CD4-positive, alpha-beta T cell (primary cell): ENCODE data around the gene EDN3. TPM values are rescaled to one million over a fixed set of nuclear protein-coding genes. Genes with fewer than 3 reads are reported as not detected.

Experiments
- ATAC-seq: fragments of 200-7000 bp; cut with Tn5 transposase; one replicate; pipeline ENCODE4 v1.10.0; 2022; ENCODE audit warnings: mild to moderate bottlenecking; ENCODE audit not compliant: poor library complexity
- CTCF ChIA-PET: fragments of 350-600 bp; sonication (Branson Sonifier 250); formaldehyde crosslinking; loops from one replicate; lab custom pipeline; 2021; ENCODE audit warnings: antibody characterized with exemption, inconsistent platforms; lab: Charles Lee
- POLR2A ChIA-PET: fragments of 350-600 bp; sonication (Branson Sonifier 250); formaldehyde crosslinking; loops from one replicate; lab custom pipeline; 2021; ENCODE audit warnings: antibody characterized with exemption, inconsistent platforms; lab: Charles Lee
- DNase-seq, 14 experiments: peaks; one replicate each; pipeline ENCODE4 v3.0.0-alpha.2; 2013 to 2020; ENCODE audit warnings: mixed read lengths in 2 of 14
- H3K27ac ChIP-seq, 2 donors: one replicate each; pipeline versions ENCODE4 v1.5.1 to v1.7.0; 2013; ENCODE audit warnings: low read length in 2 of 2, low read depth in 1 of 2, mild to moderate bottlenecking in 1 of 2
- H3K27me3 ChIP-seq, 2 experiments: 1 replicate in 1 of 2; 2 replicates in 1 of 2; pipeline versions ENCODE4 v1.6.1 to v1.7.0; 2013; ENCODE audit warnings: low read length in 2 of 2, control low read depth in 1 of 2, mild to moderate bottlenecking in 1 of 2, moderate library complexity in 1 of 2; ENCODE audit not compliant: insufficient read depth in 2 of 2, control insufficient read depth in 1 of 2
- H3K36me3 ChIP-seq: one replicate; pipeline ENCODE4 v1.6.1; 2013; ENCODE audit warnings: low read length, control low read depth; ENCODE audit not compliant: insufficient read depth
- H3K4me1 ChIP-seq: one replicate; pipeline ENCODE4 v1.6.1; 2013; ENCODE audit warnings: low read length, control low read depth; ENCODE audit not compliant: insufficient read depth
- H3K4me3 ChIP-seq: one replicate; pipeline ENCODE4 v1.5.1; 2013; ENCODE audit warnings: mild to moderate bottlenecking, low read length, moderate library complexity
- H3K9me3 ChIP-seq, 2 experiments: 1 replicate in 1 of 2; 2 replicates in 1 of 2; pipeline versions ENCODE4 v1.6.1 to v1.7.0; 2013; ENCODE audit warnings: low read length in 2 of 2, mild to moderate bottlenecking in 2 of 2, control low read depth in 1 of 2, moderate library complexity in 1 of 2; ENCODE audit not compliant: control insufficient read depth in 1 of 2, insufficient read depth in 1 of 2
- H3K27ac Mint-ChIP-seq: one replicate; pipeline ENCODE4 v1.8.0; 2020; ENCODE audit warnings: mixed read lengths
- H3K27me3 Mint-ChIP-seq: one replicate; pipeline ENCODE4 v1.8.0; 2021; ENCODE audit warnings: mixed read lengths
- H3K36me3 Mint-ChIP-seq: one replicate; pipeline ENCODE4 v1.8.0; 2021; ENCODE audit warnings: low read depth, mixed read lengths
- H3K4me1 Mint-ChIP-seq: one replicate; pipeline ENCODE4 v1.8.0; 2021; ENCODE audit warnings: low read depth, mixed read lengths
- H3K4me3 Mint-ChIP-seq: one replicate; pipeline ENCODE4 v1.8.0; 2020; ENCODE audit warnings: mild to moderate bottlenecking, mixed read lengths
- H3K9me3 Mint-ChIP-seq: one replicate; pipeline ENCODE4 v1.8.0; 2020; ENCODE audit warnings: mixed read lengths
- CTCF ChIP-seq: fragments of 200-600 bp; IDR thresholded peaks from one replicate; pipeline ENCODE4 v1.8.0; 2022; ENCODE audit warnings: antibody characterized with exemption, mild to moderate bottlenecking
- intact Hi-C, 2 experiments: fragments of 100-400 bp; cut with DNase I in 1 of 2; cut with micrococcal nuclease in 1 of 2; formaldehyde crosslinking; loops; one replicate each; pipeline versions ENCODE4 v1.15.1 to v1.9.0; 2023 to 2025; cut with DNase I, micrococcal nuclease
- total RNA-seq, 174 experiments: library from RNA in 2 of 174; stranded (reverse) in 2 of 174; gene quantifications; one replicate each; pipeline ENCODE4 v1.2.3 and lab custom pipeline; 2021 to 2026

The EDN3 gene
- total RNA-seq, 2 experiments from 2014 or later, result 1.0 to 1.4 TPM

DNA sequence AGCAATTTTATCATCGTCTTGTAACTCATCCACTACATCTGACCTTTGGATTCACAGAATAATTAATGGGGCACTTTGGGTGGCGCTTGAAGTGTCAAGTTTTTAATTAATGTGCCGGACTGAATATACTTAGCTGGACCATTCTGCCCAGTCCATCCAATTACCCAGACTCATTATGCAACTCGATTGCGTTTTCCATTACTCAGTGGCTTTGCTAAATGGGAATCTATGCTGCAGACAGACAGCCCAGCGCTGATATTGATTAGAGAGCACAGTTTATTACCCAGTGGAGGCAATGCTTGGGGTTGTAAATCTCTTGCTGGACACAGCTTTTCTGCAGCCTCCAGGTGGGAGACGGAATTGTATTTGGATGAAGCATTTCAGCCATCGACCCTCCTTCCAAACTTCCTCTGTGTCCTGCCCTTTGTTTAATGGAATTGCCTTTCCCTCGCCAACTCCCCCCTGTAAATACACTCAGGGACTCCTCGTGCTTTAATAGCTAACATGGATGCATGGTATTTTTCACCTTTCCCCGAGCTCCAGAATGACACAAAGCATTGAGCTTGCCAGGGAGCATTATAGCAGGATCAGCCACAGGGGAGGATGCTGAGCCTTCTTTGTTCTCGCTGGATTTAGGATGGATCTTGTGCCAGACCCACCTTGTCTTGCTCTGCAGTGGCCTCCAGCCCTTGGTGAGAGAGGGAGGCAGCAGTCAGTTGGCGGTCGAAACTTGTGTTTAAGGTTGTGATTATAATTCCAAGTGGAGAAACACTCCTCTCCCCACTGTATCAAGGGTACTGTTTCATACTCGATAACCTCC, 59.7 kb downstream of the EDN3 start:
- H3K4me1 ChIP-seq, result no peaks in the 10 kb centered on the region
- Mint-ChIP-seq H3K4me1 (no peaks in the 10 kb centered on the region), H3K4me3 (no peak overlapping the region), H3K36me3 (no peaks in the 10 kb centered on the region), H3K27ac (no peak overlapping the region), H3K9me3 (no peaks in the 10 kb centered on the region), H3K27me3 (no peaks in the 10 kb centered on the region)
- no peak overlapping the region for H3K4me3 ChIP-seq
- H3K27ac ChIP-seq, result no peak overlapping the region
- no peaks in the 10 kb centered on the region for H3K36me3 ChIP-seq
- peaks cover 0 to 15% of the 10 kb centered on the region in 2 experiments for H3K9me3 ChIP-seq
- H3K27me3 ChIP-seq, result peaks cover 0 to 4% of the 10 kb centered on the region in 2 experiments
- ChIA-PET CTCF (no interaction called here), POLR2A (interaction anchor here (0.6 kb wide), 1 partner anchor 498 kb away, joined by 3 read pairs; no protein-coding TSS in a partner anchor)
- intact Hi-C loops, result no loop called here
- TF ChIP-seq CTCF, result no peak
- ATAC-seq, result no peak
- DNase-seq, result no peak

- Mint-ChIP-seq H3K9me3 (no peaks in the 10 kb centered on the region), H3K27ac (no peak overlapping the region), H3K4me1 (no peaks in the 10 kb centered on the region), H3K27me3 (no peaks in the 10 kb centered on the region), H3K4me3 (no peak overlapping the region), H3K36me3 (no peaks in the 10 kb centered on the region)
- ChIA-PET CTCF (no interaction called here), POLR2A (no interaction called here)
- H3K4me3 ChIP-seq, result no peak overlapping the region
- intact Hi-C loops, result no loop called here
- no peak overlapping the region for H3K27ac ChIP-seq
- TF ChIP-seq CTCF, result no peak
- no peak for ATAC-seq
- peaks cover 0 to 4% of the 10 kb centered on the region in 2 experiments for H3K27me3 ChIP-seq
- no peak for DNase-seq
- no peaks in the 10 kb centered on the region for H3K4me1 ChIP-seq
- H3K36me3 ChIP-seq, result no peaks in the 10 kb centered on the region
- H3K9me3 ChIP-seq, result peaks cover 0 to 15% of the 10 kb centered on the region in 2 experiments
These were observed 60.5 kb downstream of the EDN3 start for GRCh38 chr20:59360934-59361333.

DNA sequence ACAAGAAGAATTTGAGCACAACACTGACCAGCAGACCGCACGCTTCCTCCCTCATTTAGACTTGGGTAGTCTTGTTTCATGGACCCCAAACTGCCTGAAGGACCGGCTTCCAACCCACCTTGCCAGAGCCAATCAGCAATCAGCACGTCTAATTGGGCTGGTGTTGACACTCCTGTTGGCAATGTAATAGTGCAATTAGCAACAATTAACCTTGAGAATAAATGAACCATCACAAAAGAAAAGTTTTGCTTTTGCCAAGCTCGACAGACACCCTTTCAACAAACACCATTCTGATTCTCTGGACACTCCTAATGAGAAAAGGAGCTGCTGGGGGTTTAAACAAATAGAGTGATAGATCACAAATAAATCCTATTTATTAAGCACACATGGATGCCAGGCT, 61.0 kb downstream of the EDN3 start:
- no peak for ATAC-seq
- H3K9me3 ChIP-seq, result peaks cover 0 to 11% of the 10 kb centered on the region in 2 experiments
- H3K4me1 ChIP-seq, result no peaks in the 10 kb centered on the region
- Mint-ChIP-seq H3K9me3 (no peaks in the 10 kb centered on the region), H3K4me3 (no peak overlapping the region), H3K36me3 (no peaks in the 10 kb centered on the region), H3K27me3 (no peaks in the 10 kb centered on the region), H3K4me1 (no peaks in the 10 kb centered on the region), H3K27ac (no peak overlapping the region)
- no peak overlapping the region for H3K4me3 ChIP-seq
- POLR2A ChIA-PET, result interaction anchor here (0.7 kb wide), 1 partner anchor 237 kb away, joined by 3 read pairs; no protein-coding TSS in a partner anchor
- TF ChIP-seq CTCF, result no peak
- no peak overlapping the region for H3K27ac ChIP-seq
- no peaks in the 10 kb centered on the region for H3K36me3 ChIP-seq
- intact Hi-C loops, result no loop called here
- no peak for DNase-seq
- H3K27me3 ChIP-seq, result peaks cover 0 to 4% of the 10 kb centered on the region in 2 experiments
- CTCF ChIA-PET, result no interaction called here
